ENCODE data around the gene ARHGAP22. TPM values are rescaled to one million over a fixed set of nuclear protein-coding genes. Genes with fewer than 3 reads are reported as not detected.
"Not testable (repeated sequence)": the region's sequence is repeated elsewhere in the genome, so short reads cannot be mapped to it uniquely, and the experiment has no call there.

The ARHGAP22 gene
- total RNA-seq, 1 experiment from 2014 or later, result 1.8 TPM

DNA sequence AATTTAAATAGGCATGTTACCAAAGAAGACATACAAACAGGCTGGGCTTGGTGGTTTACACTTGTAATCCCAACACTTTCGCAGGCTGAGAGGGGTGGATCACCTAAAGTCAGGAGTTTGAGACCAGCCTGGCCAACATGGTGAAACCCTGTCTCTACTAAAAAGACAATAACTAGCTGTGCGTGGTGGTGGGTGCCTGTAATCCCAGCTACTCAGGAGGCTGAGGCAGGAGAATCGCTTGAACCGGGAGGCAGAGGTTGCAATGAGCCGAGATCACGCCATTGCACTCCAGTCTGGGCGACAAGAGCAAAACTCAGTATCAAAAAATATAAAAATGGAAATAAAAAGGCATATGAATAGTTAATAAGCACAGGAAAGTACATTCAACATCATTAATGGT lies 42.2 kb upstream of the ARHGAP22 start:
- intact Hi-C loops (cut with micrococcal nuclease; ENCODE audit: unreplicated experiment); DNase-seq (ENCODE audit: low read depth, low spot score); H3K27me3 ChIP-seq (ENCODE audit: control insufficient read depth, insufficient read depth, low read length); H3K9me3 ChIP-seq (ENCODE audit: control insufficient read depth, insufficient read depth, low read depth, low read length); H3K27ac ChIP-seq (ENCODE audit: low read length); in situ Hi-C loops (cut with HindIII; ENCODE audit: low pct_unique_long_range_greater_than_20kb, low sequenced_read_pairs); H3K4me1 ChIP-seq (ENCODE audit: control insufficient read depth, insufficient read depth, low read length); H3K36me3 ChIP-seq (ENCODE audit: control insufficient read depth, insufficient read depth, low read length); POLR2A ChIA-PET; ATAC-seq; CTCF ChIA-PET; BruUV-seq (replicated peaks); H3K4me3 ChIP-seq (ENCODE audit: low read depth in 2 of 2, low read length in 2 of 2): not testable (repeated sequence)

DNA sequence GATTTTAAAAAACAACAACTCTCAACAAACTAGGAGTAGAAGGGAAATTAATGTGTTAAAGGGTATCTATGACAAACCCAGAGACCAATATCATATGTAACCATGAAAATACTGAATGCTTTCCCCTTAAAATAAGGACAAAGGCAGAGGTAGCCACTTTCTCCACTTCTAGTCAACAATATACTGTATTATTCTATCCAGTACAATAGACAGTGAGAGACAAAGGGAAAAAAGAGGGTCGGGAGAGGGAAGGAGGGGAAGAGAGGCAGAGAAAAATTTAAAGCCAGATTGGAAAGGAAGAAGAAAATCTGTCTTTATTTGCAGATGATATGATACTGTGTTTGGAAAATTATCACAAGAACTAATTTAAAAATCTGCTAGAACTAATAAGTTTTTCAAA lies 40.7 kb upstream of the ARHGAP22 start:
- Histone ChIP-seq H3K4me3 (ENCODE audit: low read depth in 2 of 2, low read length in 2 of 2) (no peak overlapping the region), H3K27ac (ENCODE audit: low read length) (no peak overlapping the region), H3K27me3 (ENCODE audit: control insufficient read depth, insufficient read depth, low read length) (no peaks in the 10 kb centered on the region; the same call in none of the 2 replicates), H3K4me1 (ENCODE audit: control insufficient read depth, insufficient read depth, low read length) (no peaks in the 10 kb centered on the region), H3K9me3 (ENCODE audit: control insufficient read depth, insufficient read depth, low read depth, low read length) (peaks cover 7% of the 10 kb centered on the region; the same call in 1 of the 2 replicates), H3K36me3 (ENCODE audit: control insufficient read depth, insufficient read depth, low read length) (no peaks in the 10 kb centered on the region)
- DNase-seq (ENCODE audit: low read depth, low spot score) (no peak), ATAC-seq (no peak)
- TF ChIP-seq TCF7L2 (IDR thresholded peaks at IDR 0.05; ENCODE audit: low read depth, low read length), result no peak
- TF ChIP-seq POLR2AphosphoS5 (IDR thresholded peaks at IDR 0.05; ENCODE audit: low read depth, low read length), result no peak
- TF ChIP-seq, protein P1, sequence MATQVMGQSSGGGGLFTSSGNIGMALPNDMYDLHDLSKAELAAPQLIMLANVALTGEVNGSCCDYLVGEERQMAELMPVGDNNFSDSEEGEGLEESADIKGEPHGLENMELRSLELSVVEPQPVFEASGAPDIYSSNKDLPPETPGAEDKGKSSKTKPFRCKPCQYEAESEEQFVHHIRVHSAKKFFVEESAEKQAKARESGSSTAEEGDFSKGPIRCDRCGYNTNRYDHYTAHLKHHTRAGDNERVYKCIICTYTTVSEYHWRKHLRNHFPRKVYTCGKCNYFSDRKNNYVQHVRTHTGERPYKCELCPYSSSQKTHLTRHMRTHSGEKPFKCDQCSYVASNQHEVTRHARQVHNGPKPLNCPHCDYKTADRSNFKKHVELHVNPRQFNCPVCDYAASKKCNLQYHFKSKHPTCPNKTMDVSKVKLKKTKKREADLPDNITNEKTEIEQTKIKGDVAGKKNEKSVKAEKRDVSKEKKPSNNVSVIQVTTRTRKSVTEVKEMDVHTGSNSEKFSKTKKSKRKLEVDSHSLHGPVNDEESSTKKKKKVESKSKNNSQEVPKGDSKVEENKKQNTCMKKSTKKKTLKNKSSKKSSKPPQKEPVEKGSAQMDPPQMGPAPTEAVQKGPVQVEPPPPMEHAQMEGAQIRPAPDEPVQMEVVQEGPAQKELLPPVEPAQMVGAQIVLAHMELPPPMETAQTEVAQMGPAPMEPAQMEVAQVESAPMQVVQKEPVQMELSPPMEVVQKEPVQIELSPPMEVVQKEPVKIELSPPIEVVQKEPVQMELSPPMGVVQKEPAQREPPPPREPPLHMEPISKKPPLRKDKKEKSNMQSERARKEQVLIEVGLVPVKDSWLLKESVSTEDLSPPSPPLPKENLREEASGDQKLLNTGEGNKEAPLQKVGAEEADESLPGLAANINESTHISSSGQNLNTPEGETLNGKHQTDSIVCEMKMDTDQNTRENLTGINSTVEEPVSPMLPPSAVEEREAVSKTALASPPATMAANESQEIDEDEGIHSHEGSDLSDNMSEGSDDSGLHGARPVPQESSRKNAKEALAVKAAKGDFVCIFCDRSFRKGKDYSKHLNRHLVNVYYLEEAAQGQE (IDR thresholded peaks at IDR 0.05; ENCODE audit: insufficient read depth in 1 of 2, low read depth in 2 of 2, low read length in 1 of 2), result no peak
- TF ChIP-seq SIN3A (IDR thresholded peaks at IDR 0.05; ENCODE audit: borderline replicate concordance, insufficient read depth, low read depth, low read length), result no peak
- TF ChIP-seq, protein P2, sequence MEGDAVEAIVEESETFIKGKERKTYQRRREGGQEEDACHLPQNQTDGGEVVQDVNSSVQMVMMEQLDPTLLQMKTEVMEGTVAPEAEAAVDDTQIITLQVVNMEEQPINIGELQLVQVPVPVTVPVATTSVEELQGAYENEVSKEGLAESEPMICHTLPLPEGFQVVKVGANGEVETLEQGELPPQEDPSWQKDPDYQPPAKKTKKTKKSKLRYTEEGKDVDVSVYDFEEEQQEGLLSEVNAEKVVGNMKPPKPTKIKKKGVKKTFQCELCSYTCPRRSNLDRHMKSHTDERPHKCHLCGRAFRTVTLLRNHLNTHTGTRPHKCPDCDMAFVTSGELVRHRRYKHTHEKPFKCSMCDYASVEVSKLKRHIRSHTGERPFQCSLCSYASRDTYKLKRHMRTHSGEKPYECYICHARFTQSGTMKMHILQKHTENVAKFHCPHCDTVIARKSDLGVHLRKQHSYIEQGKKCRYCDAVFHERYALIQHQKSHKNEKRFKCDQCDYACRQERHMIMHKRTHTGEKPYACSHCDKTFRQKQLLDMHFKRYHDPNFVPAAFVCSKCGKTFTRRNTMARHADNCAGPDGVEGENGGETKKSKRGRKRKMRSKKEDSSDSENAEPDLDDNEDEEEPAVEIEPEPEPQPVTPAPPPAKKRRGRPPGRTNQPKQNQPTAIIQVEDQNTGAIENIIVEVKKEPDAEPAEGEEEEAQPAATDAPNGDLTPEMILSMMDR (IDR thresholded peaks at IDR 0.05), result no peak
- no TSS peak for BruUV-seq (replicated peaks)
- POLR2A ChIA-PET, result no interaction called here
- intact Hi-C loops (cut with micrococcal nuclease; ENCODE audit: unreplicated experiment) (no loop called here), in situ Hi-C loops (cut with HindIII; ENCODE audit: low pct_unique_long_range_greater_than_20kb, low sequenced_read_pairs) (no loop called here)
- CTCF ChIA-PET, result no interaction called here

DNA sequence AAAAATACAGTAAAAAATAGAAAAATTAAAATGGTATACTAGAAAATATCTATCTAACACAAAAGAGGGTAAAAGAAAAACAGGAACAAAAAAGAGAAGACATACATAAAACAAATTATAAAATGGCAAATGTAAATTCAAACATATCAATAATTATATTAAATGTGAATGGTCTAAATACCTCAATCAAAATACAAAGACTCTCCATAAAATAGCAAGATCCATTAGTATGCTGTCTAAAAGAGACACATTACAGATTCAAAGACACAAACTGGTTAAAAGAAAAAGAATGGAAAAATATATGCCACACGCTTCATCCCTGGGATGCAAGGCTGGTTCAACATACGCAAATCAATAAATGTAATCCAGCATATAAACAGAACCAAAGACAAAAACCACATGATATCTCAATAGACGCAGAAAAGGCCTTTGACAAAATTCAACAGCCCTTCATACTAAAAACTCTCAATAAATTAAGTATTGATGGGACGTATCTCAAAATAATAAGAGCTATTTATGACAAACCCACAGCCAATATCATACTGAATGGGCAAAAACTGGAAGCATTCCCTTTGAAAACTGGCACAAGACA lies 36.3 kb upstream of the ARHGAP22 start:
- intact Hi-C loops (cut with micrococcal nuclease; ENCODE audit: unreplicated experiment); ATAC-seq; H3K27ac ChIP-seq (ENCODE audit: low read length); H3K4me3 ChIP-seq (ENCODE audit: low read depth in 2 of 2, low read length in 2 of 2); H3K36me3 ChIP-seq (ENCODE audit: control insufficient read depth, insufficient read depth, low read length); in situ Hi-C loops (cut with HindIII; ENCODE audit: low pct_unique_long_range_greater_than_20kb, low sequenced_read_pairs); H3K27me3 ChIP-seq (ENCODE audit: control insufficient read depth, insufficient read depth, low read length); BruUV-seq (replicated peaks); POLR2A ChIA-PET; DNase-seq (ENCODE audit: low read depth, low spot score); H3K4me1 ChIP-seq (ENCODE audit: control insufficient read depth, insufficient read depth, low read length); CTCF ChIA-PET: not testable (repeated sequence)
- peaks cover 15% of the 10 kb centered on the region; the same call in 1 of the 2 replicates for H3K9me3 ChIP-seq (ENCODE audit: control insufficient read depth, insufficient read depth, low read depth, low read length)
